Epithelial cell of proximal tubule (primary cell): Measurements from ENCODE around the gene GALNT18. TPM values are rescaled to one million over a fixed set of nuclear protein-coding genes. Genes with fewer than 3 reads are reported as not detected.

ENCODE experiments used
- DNase-seq: peaks from one replicate; pipeline ENCODE4 v3.0.0-alpha.2; 2011; ENCODE audit warnings: low read depth
- H3K4me3 ChIP-seq: 2 replicates; pipeline ENCODE4 v1.5.1; 2011; ENCODE audit warnings: low read depth, mild to moderate bottlenecking, low read length
- total RNA-seq: library from RNA; depleted of rRNA; stranded (reverse); fragments of >200 nt; gene quantifications from 2 replicates; pipeline ENCODE4 v1.2.3, GENCODE V29; 2015
- TF ChIP-seq, protein P1 (sequence below): conservative IDR thresholded peaks from 2 replicates; pipeline ENCODE4 v1.5.1; 2012; ENCODE audit warnings: low read depth, mild to moderate bottlenecking, low read length

Gene GALNT18
- total RNA-seq, 1 donor from 2014 or later = 7.8 TPM

DNA sequence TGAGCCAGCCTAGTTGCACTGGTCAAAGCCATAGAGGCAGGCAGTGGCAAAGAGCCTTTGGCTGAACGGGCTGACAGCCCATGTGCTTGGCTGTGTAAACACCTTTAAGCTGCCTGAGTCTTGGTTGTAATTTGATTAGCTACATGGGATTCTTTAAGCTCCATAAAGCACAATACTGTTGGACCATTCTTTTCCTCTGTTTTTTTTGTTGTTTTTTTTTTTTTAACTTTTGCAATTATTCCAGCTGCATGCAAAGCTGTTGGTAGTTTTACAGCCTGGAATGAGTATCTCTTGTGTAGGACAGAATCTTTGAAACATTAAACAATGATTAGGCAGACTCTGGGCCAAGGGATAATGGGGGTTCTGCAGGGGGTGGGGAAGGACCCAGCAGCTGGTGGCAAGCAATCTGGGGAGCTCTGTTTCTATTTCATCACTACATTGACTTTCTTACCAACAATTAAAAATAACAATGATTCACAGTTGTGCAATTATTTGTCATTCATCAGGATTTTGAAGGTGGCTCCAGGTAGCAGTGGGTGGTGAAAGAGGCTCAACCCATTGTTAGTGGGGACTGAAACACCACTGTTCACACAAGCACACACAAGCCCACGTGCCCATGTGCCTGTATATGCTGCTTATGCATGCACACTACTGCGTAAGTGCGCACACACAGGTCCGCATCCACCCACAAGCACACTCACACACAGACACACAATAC, 199.2 kb downstream of the GALNT18 start:
- no peak for DNase-seq
- TF ChIP-seq, protein P1, sequence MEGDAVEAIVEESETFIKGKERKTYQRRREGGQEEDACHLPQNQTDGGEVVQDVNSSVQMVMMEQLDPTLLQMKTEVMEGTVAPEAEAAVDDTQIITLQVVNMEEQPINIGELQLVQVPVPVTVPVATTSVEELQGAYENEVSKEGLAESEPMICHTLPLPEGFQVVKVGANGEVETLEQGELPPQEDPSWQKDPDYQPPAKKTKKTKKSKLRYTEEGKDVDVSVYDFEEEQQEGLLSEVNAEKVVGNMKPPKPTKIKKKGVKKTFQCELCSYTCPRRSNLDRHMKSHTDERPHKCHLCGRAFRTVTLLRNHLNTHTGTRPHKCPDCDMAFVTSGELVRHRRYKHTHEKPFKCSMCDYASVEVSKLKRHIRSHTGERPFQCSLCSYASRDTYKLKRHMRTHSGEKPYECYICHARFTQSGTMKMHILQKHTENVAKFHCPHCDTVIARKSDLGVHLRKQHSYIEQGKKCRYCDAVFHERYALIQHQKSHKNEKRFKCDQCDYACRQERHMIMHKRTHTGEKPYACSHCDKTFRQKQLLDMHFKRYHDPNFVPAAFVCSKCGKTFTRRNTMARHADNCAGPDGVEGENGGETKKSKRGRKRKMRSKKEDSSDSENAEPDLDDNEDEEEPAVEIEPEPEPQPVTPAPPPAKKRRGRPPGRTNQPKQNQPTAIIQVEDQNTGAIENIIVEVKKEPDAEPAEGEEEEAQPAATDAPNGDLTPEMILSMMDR = no peak
- H3K4me3 ChIP-seq = no peak overlapping the region

- no peak overlapping the region for H3K4me3 ChIP-seq
- no peak for DNase-seq
- TF ChIP-seq, protein P1 = no peak
Measured at GRCh38 chr11:11421509-11421908, 200.3 kb downstream of the GALNT18 start.

DNA sequence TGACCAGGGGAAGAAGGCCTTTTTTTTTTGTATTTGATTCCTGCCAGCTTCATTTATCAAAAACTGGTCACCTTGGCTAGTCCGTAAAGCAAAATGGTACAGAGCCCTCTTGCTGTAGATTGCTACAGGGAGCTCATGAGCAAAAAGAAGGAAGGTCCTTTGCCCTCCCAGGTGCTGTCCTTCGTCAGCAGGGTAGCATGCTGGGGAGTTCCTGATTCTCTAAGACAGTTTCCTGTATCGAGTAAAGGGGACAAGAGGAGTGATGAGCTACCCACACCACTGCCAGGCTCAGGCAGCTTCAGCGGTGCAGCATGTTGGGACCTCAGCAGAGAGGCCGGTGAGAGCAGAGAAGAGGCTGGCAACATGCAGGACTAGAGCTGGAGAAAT, 200.9 kb downstream of the GALNT18 start:
- no peak for DNase-seq

DNA sequence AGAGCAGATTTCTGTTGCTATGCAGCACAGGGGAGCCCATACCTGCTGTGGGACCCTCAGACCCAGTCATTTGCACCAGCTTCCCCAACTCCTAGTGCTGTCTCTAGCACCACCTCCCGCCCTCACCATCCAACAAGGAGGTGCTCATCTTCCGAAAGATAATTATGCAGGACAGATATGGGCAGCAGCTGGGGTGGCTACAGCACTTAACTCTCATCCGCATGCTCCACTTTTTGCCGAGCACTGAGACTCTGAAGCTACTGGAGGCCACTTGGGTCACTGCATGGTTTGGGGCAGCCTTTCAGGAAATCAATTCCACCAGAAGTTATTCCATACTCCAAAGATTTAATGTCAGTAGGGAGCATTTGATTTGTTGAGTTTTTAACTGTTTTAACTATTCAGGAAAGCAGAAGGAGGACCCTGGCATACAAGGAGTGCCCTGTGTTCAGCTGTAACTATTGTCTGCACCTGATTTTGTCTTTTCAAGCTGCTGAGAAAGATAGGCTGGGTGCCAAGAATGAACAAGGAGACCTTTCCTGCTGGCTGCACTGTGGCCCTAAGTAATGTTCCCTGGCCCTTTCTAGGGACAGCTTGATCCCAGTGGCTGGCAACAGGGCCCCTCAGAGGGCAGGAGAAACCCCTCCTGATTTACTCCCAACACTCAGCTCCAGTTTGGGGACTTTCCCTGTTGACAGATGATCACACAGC, 201.5 kb downstream of the GALNT18 start:
- H3K4me3 ChIP-seq = no peak overlapping the region
- TF ChIP-seq, protein P1 = no peak
- DNase-seq = no peak

More for the DNA sequence above, 200.9 kb downstream of the GALNT18 start:
- H3K4me3 ChIP-seq = no peak overlapping the region
- TF ChIP-seq, protein P1 = no peak

DNA sequence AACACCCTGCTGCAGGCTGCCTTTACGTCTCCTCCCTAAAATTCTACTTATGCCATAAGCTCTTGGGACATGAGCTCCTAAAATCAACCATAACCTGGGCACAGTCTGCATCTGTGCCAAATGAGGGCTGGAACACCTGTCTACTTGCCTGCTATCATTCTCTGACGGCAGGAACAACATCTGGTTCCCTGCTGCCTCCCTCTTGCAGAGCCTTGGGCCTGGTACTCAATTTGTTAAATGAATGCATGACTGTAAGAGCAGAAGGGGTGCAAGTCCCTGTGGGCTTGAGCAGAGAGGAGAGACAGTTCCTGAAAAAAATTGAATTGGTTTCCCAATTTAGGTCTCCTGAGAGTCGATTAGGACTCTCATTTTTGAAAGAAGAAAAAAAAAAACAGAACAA, 202.1 kb downstream of the GALNT18 start:
- H3K4me3 ChIP-seq = no peak overlapping the region
- no peak for DNase-seq
- TF ChIP-seq, protein P1 = no peak

DNA sequence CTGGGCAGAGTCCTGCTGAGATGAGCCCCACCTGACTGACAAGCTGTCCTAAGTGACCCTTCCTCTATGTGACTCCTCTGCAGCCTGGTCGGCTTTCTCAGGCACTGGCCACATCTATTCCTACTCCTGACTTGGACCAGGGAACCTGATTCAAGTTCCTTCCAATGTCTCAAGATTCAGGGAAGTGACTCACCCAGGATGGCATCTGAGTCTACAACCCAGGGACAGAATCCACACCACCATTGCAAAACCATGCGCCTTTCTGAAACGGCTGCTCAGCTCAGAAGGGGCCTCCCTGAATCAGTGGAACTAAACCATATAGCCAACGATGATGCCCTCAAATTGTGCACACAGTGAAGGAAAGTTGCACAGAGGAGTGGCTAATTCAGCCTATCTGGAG, 204.9 kb downstream of the GALNT18 start:
- H3K4me3 ChIP-seq = no peak overlapping the region

More for the DNA sequence above, 204.9 kb downstream of the GALNT18 start:
- DNase-seq = no peak
- TF ChIP-seq, protein P1 = no peak
